D721Med (cell line): ENCODE results near the gene PITPNB.

ENCODE experiments used
- DNase-seq: peaks from one replicate; pipeline ENCODE4 v3.0.0; 2011; ENCODE audit warnings: low spot score; ENCODE audit not compliant: insufficient read length
- FAIRE-seq: peaks from 2 replicates; lab custom pipeline; 2011; peaks lifted over from hg19 to GRCh38; lab: Jason Lieb, UNC
- TF ChIP-seq, protein P1 (sequence below): IDR thresholded peaks from 2 replicates; pipeline ENCODE4 v1.5.1; 2012; ENCODE audit warnings: mild to moderate bottlenecking, control low read depth; ENCODE audit not compliant: insufficient read depth; ENCODE audit errors: missing control alignments

PITPNB gene

DNA sequence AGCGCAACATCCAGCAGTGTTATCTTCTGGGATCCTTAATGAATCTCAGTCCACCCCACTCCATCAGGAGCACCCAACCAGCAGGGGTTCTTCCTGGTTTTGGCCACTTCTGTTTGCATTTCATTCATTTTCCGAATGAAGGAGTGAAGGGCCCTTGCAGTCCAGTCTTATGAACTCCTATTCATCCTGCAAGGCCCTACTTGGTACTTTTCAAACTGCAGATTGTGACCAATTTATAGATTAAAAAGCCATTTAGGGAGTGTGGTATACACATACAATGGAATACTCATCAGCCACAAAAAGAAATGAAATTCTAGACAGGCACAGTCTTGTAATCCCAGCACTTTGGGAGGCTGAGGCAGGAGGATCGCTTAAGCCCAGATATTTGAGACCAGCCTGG lies 107.3 kb downstream of the PITPNB start:
- TF ChIP-seq, protein P1, sequence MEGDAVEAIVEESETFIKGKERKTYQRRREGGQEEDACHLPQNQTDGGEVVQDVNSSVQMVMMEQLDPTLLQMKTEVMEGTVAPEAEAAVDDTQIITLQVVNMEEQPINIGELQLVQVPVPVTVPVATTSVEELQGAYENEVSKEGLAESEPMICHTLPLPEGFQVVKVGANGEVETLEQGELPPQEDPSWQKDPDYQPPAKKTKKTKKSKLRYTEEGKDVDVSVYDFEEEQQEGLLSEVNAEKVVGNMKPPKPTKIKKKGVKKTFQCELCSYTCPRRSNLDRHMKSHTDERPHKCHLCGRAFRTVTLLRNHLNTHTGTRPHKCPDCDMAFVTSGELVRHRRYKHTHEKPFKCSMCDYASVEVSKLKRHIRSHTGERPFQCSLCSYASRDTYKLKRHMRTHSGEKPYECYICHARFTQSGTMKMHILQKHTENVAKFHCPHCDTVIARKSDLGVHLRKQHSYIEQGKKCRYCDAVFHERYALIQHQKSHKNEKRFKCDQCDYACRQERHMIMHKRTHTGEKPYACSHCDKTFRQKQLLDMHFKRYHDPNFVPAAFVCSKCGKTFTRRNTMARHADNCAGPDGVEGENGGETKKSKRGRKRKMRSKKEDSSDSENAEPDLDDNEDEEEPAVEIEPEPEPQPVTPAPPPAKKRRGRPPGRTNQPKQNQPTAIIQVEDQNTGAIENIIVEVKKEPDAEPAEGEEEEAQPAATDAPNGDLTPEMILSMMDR, result no peak
- FAIRE-seq (no peak), DNase-seq (no peak)

DNA sequence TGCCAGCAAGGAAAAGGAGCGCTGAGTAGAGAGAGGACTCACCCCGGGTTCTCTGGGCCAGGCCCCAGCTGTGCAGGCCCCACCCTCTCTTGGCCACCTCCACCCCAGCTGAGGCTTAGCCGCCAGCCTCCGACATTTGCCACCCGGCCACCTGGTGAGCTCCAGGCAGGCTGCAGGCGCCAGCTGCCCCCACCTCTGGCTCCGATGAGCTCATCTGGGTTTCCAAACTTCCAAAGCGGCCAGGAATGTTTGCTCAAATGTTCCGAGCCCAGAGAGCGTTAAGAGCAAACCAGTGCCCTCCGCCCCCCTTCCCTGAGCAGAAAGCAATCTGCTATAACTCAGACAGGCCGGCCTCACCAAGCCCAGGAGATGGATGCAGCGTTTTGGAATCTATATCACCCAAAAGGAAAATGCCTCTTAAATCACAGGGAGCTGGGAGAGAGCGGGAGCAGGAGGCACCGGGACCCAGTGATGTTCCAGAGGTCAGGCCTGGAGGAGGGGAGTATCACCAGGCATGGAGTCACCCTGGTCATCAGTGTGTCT lies 108.4 kb downstream of the PITPNB start:
- no peak for FAIRE-seq
- TF ChIP-seq, protein P1, result no peak
- no peak for DNase-seq

DNA sequence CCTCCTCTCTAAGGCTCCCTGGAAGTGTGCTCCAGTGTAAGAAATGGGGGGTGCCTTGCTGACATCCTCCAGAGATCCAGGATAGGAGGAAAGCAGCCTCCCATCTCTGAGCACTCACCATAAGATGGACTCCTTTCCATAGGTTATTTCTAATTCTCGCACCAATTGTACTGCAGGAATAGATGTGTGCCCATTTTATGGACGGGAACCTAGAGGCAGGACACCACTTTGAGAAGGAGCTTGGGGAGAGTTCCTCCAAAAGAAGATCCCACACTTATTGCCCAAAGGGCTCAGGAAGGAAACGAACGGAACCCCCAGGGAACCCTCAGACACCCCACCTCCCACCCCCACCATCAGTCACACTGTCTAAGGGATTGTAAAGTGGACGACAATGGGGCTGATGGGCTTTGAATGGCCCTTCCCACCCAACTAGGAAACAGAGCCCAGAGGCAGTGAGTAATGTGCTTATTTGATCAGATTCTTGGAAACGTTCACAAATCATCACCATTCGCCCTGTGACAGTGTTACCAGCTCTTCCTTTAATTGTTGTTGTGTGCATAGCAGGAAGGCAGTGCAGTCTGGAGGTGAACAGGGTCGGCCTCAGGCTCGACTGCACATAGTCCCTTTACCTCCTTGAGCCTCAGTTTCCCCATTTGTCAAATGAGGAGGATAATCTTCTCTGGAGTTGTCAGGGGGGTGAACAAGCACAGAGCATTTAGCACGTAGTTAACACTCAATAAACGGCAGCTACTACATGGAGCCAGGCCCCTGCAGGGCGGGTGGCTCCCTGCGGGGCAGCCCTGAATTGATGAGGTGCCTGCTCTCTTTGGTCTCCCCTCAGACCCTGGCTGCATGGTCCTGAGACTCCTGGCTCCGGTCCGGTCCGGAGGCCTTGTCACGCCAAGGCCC lies 109.1 kb downstream of the PITPNB start:
- DNase-seq, result no peak
- FAIRE-seq, result no peak
- TF ChIP-seq, protein P1, result no peak

DNA sequence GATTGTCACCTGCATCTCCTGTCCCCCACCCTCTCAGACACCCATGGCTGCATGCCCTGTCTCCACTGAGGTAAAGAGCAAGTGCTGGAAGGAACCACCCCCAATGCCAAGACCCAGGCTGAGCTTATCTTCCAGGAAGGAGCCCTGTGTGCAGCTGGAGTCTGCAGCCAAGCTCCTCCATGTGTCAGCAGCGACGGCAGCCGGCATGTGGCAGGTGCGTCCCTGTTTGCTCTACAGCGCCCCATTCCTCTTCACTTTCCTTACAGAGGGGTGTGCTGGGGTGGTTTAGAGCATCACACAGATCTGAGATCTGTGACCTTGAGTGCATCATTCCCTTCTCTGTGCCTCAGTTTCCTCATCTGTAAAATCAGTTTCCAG lies 109.8 kb downstream of the PITPNB start:
- FAIRE-seq (no peak), DNase-seq (no peak)
- TF ChIP-seq, protein P1, result no peak

DNA sequence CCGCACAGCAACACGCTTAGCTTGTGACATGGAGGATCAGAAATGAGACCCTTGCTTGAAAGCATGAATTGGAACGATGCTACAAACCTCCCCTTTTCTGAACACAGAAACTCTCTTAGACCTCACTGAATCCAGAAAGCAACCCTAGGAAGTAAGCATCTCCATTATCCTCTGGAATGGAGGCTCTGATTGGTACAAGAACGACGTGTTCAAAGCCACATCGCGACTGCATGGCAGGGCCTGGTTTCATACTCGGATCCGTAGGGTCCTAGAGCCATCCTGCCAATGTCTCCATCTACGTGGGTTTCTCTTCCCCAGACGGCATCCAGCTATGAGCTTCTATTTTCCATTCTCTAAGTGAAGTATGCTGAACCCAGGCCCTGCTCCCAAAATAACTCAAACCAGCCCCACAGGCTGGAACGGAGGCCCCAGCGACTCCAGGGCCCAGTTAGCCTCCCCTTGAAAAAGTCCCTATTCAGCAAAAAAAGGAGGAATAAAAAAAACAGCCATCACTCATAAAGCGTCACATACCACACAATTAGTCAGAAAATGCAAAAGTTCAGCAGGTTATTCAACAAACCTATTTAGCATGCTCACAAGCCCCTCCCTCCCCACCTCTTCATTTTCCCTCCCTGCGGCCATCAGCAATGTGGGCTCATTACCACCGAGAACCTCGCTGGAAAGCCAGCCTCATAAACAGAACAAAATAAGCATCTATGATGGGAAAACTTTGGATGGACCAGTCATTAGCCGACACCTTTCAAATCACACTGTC lies 110.4 kb downstream of the PITPNB start:
- DNase-seq, result no peak
- TF ChIP-seq, protein P1, result no peak
- no peak for FAIRE-seq

DNA sequence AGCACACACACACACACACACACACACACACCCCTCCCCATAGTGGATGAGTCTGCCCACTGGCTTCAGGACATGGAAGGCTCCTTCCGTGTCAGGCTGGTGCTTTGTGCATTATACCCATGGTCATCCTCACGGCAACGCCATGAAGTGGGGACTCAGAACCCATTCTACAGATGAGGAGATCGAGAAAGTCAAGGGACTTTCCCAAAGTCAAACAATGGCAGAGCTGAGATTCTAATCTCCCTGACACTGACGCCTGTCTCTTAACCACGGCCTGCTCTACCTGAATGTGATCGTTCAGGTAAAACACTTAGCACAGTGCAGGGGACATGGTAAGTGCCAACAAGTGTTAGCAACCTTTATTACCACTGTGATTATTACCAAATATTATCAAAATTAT lies 113.2 kb downstream of the PITPNB start:
- no peak for FAIRE-seq
- DNase-seq, result no peak
- TF ChIP-seq, protein P1, result no peak
